ENCODE data around the gene CLEC3B. TPM values are rescaled to one million over a fixed set of nuclear protein-coding genes. Genes with fewer than 3 reads are reported as not detected.
"Not testable (repeated sequence)": the region's sequence is repeated elsewhere in the genome, so short reads cannot be mapped to it uniquely, and the experiment has no call there.

CLEC3B gene
- total RNA-seq, 2 donors from 2014 or later: 0.25 TPM; not detected in 1

- H3K9me3 Mint-ChIP-seq: no peaks in the 10 kb centered on the region
- DNase-seq (no peak), ATAC-seq (replicated peaks in 1 of 2) (no peak)
- H3K27me3 Mint-ChIP-seq (ENCODE audit: low read depth): peaks cover 32% of the 10 kb centered on the region
- no peak overlapping the region for H3K27ac Mint-ChIP-seq
- no peak overlapping the region for H3K4me3 Mint-ChIP-seq
- H3K4me1 Mint-ChIP-seq (ENCODE audit: low read depth): peaks cover 26% of the 10 kb centered on the region
- H3K36me3 Mint-ChIP-seq (ENCODE audit: insufficient read depth in 2 of 2): no peaks in the 10 kb centered on the region
Observed at GRCh38 chr3:45031531-45031930, 5.4 kb downstream of the CLEC3B start.

- H3K4me1 Mint-ChIP-seq (ENCODE audit: low read depth): peaks cover 31% of the 10 kb centered on the region
- H3K27ac Mint-ChIP-seq: no peak overlapping the region
- no peak for DNase-seq
- H3K9me3 Mint-ChIP-seq: no peaks in the 10 kb centered on the region
- ATAC-seq (replicated peaks in 1 of 2): no peak
- no peaks in the 10 kb centered on the region for H3K36me3 Mint-ChIP-seq (ENCODE audit: insufficient read depth in 2 of 2)
- no peak overlapping the region for H3K4me3 Mint-ChIP-seq
- H3K27me3 Mint-ChIP-seq (ENCODE audit: low read depth): peaks cover 38% of the 10 kb centered on the region
Observed at GRCh38 chr3:45032113-45032512, 6.0 kb downstream of the CLEC3B start.

- no peak overlapping the region for H3K4me3 Mint-ChIP-seq
- peaks cover 36% of the 10 kb centered on the region for H3K4me1 Mint-ChIP-seq (ENCODE audit: low read depth)
- H3K36me3 Mint-ChIP-seq (ENCODE audit: insufficient read depth in 2 of 2): no peaks in the 10 kb centered on the region
- ATAC-seq (replicated peaks in 1 of 2): no peak
- H3K9me3 Mint-ChIP-seq: no peaks in the 10 kb centered on the region
- no peak overlapping the region for H3K27ac Mint-ChIP-seq
- no peak for DNase-seq
- H3K27me3 Mint-ChIP-seq (ENCODE audit: low read depth): peaks cover 43% of the 10 kb centered on the region
Observed at GRCh38 chr3:45033791-45034190, 7.7 kb downstream of the CLEC3B start.

- peak; percentile 37 to 54 for ATAC-seq (replicated peaks in 1 of 2)
Observed at GRCh38 chr3:45034612-45035252, 8.6 kb downstream of the CLEC3B start.

GRCh38 chr3:45035441-45036301 lies 9.6 kb downstream of the CLEC3B start:
- H3K4me1 Mint-ChIP-seq (ENCODE audit: low read depth): peaks cover 42% of the 10 kb centered on the region
- peak overlapping the region; percentile 56 to 76 for H3K4me3 Mint-ChIP-seq
- ATAC-seq (replicated peaks in 1 of 2) (no peak), DNase-seq (peak in 1 of 2 donors; percentile 32)
- no peaks in the 10 kb centered on the region for H3K9me3 Mint-ChIP-seq
- no peaks in the 10 kb centered on the region for H3K36me3 Mint-ChIP-seq (ENCODE audit: insufficient read depth in 2 of 2)
- H3K27ac Mint-ChIP-seq: no peak overlapping the region
- H3K27me3 Mint-ChIP-seq (ENCODE audit: low read depth): peaks cover 43% of the 10 kb centered on the region

More at GRCh38 chr3:45034612-45035252, 8.6 kb downstream of the CLEC3B start:
- H3K36me3 Mint-ChIP-seq (ENCODE audit: insufficient read depth in 2 of 2): no peaks in the 10 kb centered on the region
- peaks cover 43% of the 10 kb centered on the region for H3K27me3 Mint-ChIP-seq (ENCODE audit: low read depth)
- H3K4me1 Mint-ChIP-seq (ENCODE audit: low read depth): peaks cover 36% of the 10 kb centered on the region
- no peak overlapping the region for H3K27ac Mint-ChIP-seq
- DNase-seq: peak; percentile 46 to 54
- no peaks in the 10 kb centered on the region for H3K9me3 Mint-ChIP-seq
- peak overlapping the region; percentile 8 to 65 for H3K4me3 Mint-ChIP-seq

- Mint-ChIP-seq H3K9me3 (no peaks in the 10 kb centered on the region), H3K27ac (no peak overlapping the region), H3K36me3 (ENCODE audit: insufficient read depth in 2 of 2) (no peaks in the 10 kb centered on the region), H3K27me3 (ENCODE audit: low read depth) (peaks cover 43% of the 10 kb centered on the region), H3K4me3 (peak overlapping the region; percentile 49 to 68), H3K4me1 (ENCODE audit: low read depth) (peaks cover 60% of the 10 kb centered on the region)
- DNase-seq (peak; percentile 87 to 89), ATAC-seq (replicated peaks in 1 of 2) (peak; percentile 87)
Observed at GRCh38 chr3:45037720-45038455, 11.8 kb downstream of the CLEC3B start.

- H3K27me3 Mint-ChIP-seq (ENCODE audit: low read depth): peaks cover 18% of the 10 kb centered on the region
- no peaks in the 10 kb centered on the region for H3K36me3 Mint-ChIP-seq (ENCODE audit: insufficient read depth in 2 of 2)
- no peaks in the 10 kb centered on the region for H3K9me3 Mint-ChIP-seq
- no peak overlapping the region for H3K27ac Mint-ChIP-seq
- no peak overlapping the region for H3K4me3 Mint-ChIP-seq
- H3K4me1 Mint-ChIP-seq (ENCODE audit: low read depth): peaks cover 33% of the 10 kb centered on the region
- ATAC-seq (replicated peaks in 1 of 2) (peak; percentile 20 to 32), DNase-seq (no peak)
Observed at GRCh38 chr3:45041666-45042065, 15.6 kb downstream of the CLEC3B start.

- DNase-seq: no peak
- no peak for ATAC-seq (replicated peaks in 1 of 2)
- Mint-ChIP-seq H3K4me3 (no peak overlapping the region), H3K36me3 (ENCODE audit: insufficient read depth in 2 of 2) (no peaks in the 10 kb centered on the region), H3K27ac (no peak overlapping the region), H3K4me1 (ENCODE audit: low read depth) (peaks cover 28% of the 10 kb centered on the region), H3K9me3 (no peaks in the 10 kb centered on the region), H3K27me3 (ENCODE audit: low read depth) (peaks cover 17% of the 10 kb centered on the region)
Observed at GRCh38 chr3:45042162-45042561, 16.1 kb downstream of the CLEC3B start.

- DNase-seq: no peak
- H3K27me3 Mint-ChIP-seq (ENCODE audit: low read depth): peaks cover 24% of the 10 kb centered on the region
Observed at GRCh38 chr3:45043728-45044299, 17.7 kb downstream of the CLEC3B start.

GRCh38 chr3:45048244-45048643 lies 22.1 kb downstream of the CLEC3B start:
- Mint-ChIP-seq H3K27ac (no peak overlapping the region), H3K36me3 (ENCODE audit: insufficient read depth in 2 of 2) (no peaks in the 10 kb centered on the region), H3K4me1 (ENCODE audit: low read depth) (no peaks in the 10 kb centered on the region), H3K4me3 (no peak overlapping the region), H3K9me3 (no peaks in the 10 kb centered on the region), H3K27me3 (ENCODE audit: low read depth) (peaks cover 38% of the 10 kb centered on the region)
- ATAC-seq (replicated peaks in 1 of 2): no peak
- no peak for DNase-seq

More at GRCh38 chr3:45043728-45044299, 17.7 kb downstream of the CLEC3B start:
- no peaks in the 10 kb centered on the region for H3K9me3 Mint-ChIP-seq
- no peak for ATAC-seq (replicated peaks in 1 of 2)
- no peak overlapping the region for H3K27ac Mint-ChIP-seq
- H3K36me3 Mint-ChIP-seq (ENCODE audit: insufficient read depth in 2 of 2): no peaks in the 10 kb centered on the region
- H3K4me3 Mint-ChIP-seq: no peak overlapping the region
- peaks cover 24% of the 10 kb centered on the region for H3K4me1 Mint-ChIP-seq (ENCODE audit: low read depth)

GRCh38 chr3:45049807-45050206 lies 23.7 kb downstream of the CLEC3B start:
- DNase-seq (no peak), ATAC-seq (replicated peaks in 1 of 2) (no peak)
- no peak overlapping the region for H3K4me3 Mint-ChIP-seq
- peaks cover 37% of the 10 kb centered on the region for H3K27me3 Mint-ChIP-seq (ENCODE audit: low read depth)
- H3K9me3 Mint-ChIP-seq: no peaks in the 10 kb centered on the region
- no peak overlapping the region for H3K27ac Mint-ChIP-seq
- H3K36me3 Mint-ChIP-seq (ENCODE audit: insufficient read depth in 2 of 2): no peaks in the 10 kb centered on the region
- peaks cover 14% of the 10 kb centered on the region for H3K4me1 Mint-ChIP-seq (ENCODE audit: low read depth)

- H3K27me3 Mint-ChIP-seq (ENCODE audit: low read depth): peaks cover 30% of the 10 kb centered on the region
- DNase-seq: no peak
- ATAC-seq (replicated peaks in 1 of 2): no peak
- peaks cover 15% of the 10 kb centered on the region for H3K4me1 Mint-ChIP-seq (ENCODE audit: low read depth)
- H3K9me3 Mint-ChIP-seq: no peaks in the 10 kb centered on the region
- no peak overlapping the region for H3K27ac Mint-ChIP-seq
- H3K36me3 Mint-ChIP-seq (ENCODE audit: insufficient read depth in 2 of 2): no peaks in the 10 kb centered on the region
- no peak overlapping the region for H3K4me3 Mint-ChIP-seq
Observed at GRCh38 chr3:45051685-45052084, 25.6 kb downstream of the CLEC3B start.

- not testable (repeated sequence) for ATAC-seq (replicated peaks in 1 of 2); DNase-seq; H3K9me3 Mint-ChIP-seq; H3K36me3 Mint-ChIP-seq (ENCODE audit: insufficient read depth in 2 of 2); H3K27ac Mint-ChIP-seq; H3K4me3 Mint-ChIP-seq
- Mint-ChIP-seq H3K4me1 (ENCODE audit: low read depth) (peaks cover 29% of the 10 kb centered on the region), H3K27me3 (ENCODE audit: low read depth) (peaks cover 21% of the 10 kb centered on the region)
Observed at GRCh38 chr3:45053805-45054195, 27.7 kb downstream of the CLEC3B start.

Measured in activated T-cell treated with anti-CD3 and anti-CD28 coated beads, Interleukin-2, amount 50 U/mL, for 72 hours (primary cell).